K562 (cell line): ENCODE results near the gene ECT2.

Experiments
- NBN ChIP-seq: fragments of 450-650 bp; IDR thresholded peaks from 2 replicates; pipeline ENCODE4 v1.6.1; 2016; ENCODE audit warnings: low read depth, mild to moderate bottlenecking
- RCOR1 ChIP-seq, 2 experiments: IDR thresholded peaks; 2 replicates each; pipeline ENCODE4 v1.6.1; 2012; ENCODE audit warnings: low read depth in 2 of 2, low read length in 2 of 2, borderline replicate concordance in 1 of 2, improper control_type of control experiment in 1 of 2
- SAFB2 ChIP-seq: fragments of 200-400 bp; formaldehyde crosslinking; IDR thresholded peaks from 2 replicates; pipeline ENCODE4 v1.6.1; 2018; ENCODE audit warnings: borderline replicate concordance, low read length, low read depth, moderate library complexity; ENCODE audit not compliant: severe bottlenecking
- TARDBP ChIP-seq: fragments of 450-650 bp; IDR thresholded peaks from 2 replicates; pipeline ENCODE4 v1.6.1; 2016
- ZNF282 ChIP-seq: sonication (generic); formaldehyde crosslinking; IDR thresholded peaks from 2 replicates; pipeline ENCODE4 v1.8.1; 2023; ENCODE audit warnings: missing genetic modification reagents
- ZNF3 ChIP-seq: fragments of 250-450 bp; sonication (Bioruptor Pico); IDR thresholded peaks from 2 replicates; pipeline ENCODE4 v1.5.0; 2021; ENCODE audit warnings: mild to moderate bottlenecking, moderate library complexity
- TF ChIP-seq, protein P1 (sequence below): sonication (generic); formaldehyde crosslinking; IDR thresholded peaks from 2 replicates; pipeline ENCODE4 v1.5.0; 2020; ENCODE audit warnings: missing genetic modification reagents
- TF ChIP-seq, protein P2 (sequence below): fragments of 200-600 bp; sonication (generic); IDR thresholded peaks from one replicate; pipeline ENCODE4 v1.6.1; 2012; ENCODE audit warnings: mild to moderate bottlenecking, low read depth, low read length, inconsistent platforms

DNA sequence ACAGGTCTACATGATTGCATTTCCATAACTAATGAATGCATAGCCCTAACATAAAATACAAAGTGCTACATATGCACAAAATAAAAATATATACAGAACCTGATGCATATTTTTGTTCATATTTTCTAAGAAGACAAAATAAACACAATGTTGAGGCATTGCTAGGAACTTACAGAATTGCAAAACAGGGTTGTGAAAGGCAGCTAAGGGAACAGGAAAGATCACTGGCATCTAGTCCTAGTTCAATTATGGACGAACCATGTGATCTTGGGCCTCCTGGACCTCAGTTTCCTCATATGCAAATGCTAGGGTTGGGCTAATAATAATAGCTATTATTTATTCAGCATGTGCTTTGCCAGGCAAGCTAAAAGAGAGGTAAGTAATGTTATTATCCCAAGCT is 24.1 kb upstream of the ECT2 start:
- TF ChIP-seq ZNF282 (CRISPR knock-in tag) (no peak), TARDBP (no peak), NBN (no peak), RCOR1 (IDR thresholded peaks at IDR 0.05; ENCODE audit: borderline replicate concordance in 1 of 2, low read depth in 2 of 2, low read length in 2 of 2) (no peak), ZNF3 (CRISPR knock-in tag) (no peak), SAFB2 (no peak)
- TF ChIP-seq, protein P1, sequence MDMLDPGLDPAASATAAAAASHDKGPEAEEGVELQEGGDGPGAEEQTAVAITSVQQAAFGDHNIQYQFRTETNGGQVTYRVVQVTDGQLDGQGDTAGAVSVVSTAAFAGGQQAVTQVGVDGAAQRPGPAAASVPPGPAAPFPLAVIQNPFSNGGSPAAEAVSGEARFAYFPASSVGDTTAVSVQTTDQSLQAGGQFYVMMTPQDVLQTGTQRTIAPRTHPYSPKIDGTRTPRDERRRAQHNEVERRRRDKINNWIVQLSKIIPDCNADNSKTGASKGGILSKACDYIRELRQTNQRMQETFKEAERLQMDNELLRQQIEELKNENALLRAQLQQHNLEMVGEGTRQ: no peak
- TF ChIP-seq, protein P2, sequence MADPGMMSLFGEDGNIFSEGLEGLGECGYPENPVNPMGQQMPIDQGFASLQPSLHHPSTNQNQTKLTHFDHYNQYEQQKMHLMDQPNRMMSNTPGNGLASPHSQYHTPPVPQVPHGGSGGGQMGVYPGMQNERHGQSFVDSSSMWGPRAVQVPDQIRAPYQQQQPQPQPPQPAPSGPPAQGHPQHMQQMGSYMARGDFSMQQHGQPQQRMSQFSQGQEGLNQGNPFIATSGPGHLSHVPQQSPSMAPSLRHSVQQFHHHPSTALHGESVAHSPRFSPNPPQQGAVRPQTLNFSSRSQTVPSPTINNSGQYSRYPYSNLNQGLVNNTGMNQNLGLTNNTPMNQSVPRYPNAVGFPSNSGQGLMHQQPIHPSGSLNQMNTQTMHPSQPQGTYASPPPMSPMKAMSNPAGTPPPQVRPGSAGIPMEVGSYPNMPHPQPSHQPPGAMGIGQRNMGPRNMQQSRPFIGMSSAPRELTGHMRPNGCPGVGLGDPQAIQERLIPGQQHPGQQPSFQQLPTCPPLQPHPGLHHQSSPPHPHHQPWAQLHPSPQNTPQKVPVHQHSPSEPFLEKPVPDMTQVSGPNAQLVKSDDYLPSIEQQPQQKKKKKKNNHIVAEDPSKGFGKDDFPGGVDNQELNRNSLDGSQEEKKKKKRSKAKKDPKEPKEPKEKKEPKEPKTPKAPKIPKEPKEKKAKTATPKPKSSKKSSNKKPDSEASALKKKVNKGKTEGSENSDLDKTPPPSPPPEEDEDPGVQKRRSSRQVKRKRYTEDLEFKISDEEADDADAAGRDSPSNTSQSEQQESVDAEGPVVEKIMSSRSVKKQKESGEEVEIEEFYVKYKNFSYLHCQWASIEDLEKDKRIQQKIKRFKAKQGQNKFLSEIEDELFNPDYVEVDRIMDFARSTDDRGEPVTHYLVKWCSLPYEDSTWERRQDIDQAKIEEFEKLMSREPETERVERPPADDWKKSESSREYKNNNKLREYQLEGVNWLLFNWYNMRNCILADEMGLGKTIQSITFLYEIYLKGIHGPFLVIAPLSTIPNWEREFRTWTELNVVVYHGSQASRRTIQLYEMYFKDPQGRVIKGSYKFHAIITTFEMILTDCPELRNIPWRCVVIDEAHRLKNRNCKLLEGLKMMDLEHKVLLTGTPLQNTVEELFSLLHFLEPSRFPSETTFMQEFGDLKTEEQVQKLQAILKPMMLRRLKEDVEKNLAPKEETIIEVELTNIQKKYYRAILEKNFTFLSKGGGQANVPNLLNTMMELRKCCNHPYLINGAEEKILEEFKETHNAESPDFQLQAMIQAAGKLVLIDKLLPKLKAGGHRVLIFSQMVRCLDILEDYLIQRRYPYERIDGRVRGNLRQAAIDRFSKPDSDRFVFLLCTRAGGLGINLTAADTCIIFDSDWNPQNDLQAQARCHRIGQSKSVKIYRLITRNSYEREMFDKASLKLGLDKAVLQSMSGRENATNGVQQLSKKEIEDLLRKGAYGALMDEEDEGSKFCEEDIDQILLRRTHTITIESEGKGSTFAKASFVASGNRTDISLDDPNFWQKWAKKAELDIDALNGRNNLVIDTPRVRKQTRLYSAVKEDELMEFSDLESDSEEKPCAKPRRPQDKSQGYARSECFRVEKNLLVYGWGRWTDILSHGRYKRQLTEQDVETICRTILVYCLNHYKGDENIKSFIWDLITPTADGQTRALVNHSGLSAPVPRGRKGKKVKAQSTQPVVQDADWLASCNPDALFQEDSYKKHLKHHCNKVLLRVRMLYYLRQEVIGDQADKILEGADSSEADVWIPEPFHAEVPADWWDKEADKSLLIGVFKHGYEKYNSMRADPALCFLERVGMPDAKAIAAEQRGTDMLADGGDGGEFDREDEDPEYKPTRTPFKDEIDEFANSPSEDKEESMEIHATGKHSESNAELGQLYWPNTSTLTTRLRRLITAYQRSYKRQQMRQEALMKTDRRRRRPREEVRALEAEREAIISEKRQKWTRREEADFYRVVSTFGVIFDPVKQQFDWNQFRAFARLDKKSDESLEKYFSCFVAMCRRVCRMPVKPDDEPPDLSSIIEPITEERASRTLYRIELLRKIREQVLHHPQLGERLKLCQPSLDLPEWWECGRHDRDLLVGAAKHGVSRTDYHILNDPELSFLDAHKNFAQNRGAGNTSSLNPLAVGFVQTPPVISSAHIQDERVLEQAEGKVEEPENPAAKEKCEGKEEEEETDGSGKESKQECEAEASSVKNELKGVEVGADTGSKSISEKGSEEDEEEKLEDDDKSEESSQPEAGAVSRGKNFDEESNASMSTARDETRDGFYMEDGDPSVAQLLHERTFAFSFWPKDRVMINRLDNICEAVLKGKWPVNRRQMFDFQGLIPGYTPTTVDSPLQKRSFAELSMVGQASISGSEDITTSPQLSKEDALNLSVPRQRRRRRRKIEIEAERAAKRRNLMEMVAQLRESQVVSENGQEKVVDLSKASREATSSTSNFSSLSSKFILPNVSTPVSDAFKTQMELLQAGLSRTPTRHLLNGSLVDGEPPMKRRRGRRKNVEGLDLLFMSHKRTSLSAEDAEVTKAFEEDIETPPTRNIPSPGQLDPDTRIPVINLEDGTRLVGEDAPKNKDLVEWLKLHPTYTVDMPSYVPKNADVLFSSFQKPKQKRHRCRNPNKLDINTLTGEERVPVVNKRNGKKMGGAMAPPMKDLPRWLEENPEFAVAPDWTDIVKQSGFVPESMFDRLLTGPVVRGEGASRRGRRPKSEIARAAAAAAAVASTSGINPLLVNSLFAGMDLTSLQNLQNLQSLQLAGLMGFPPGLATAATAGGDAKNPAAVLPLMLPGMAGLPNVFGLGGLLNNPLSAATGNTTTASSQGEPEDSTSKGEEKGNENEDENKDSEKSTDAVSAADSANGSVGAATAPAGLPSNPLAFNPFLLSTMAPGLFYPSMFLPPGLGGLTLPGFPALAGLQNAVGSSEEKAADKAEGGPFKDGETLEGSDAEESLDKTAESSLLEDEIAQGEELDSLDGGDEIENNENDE: no peak
